ENCODE results near the gene DOCK9. TPM values are rescaled to one million over a fixed set of nuclear protein-coding genes. Genes with fewer than 3 reads are reported as not detected.
A peak's percentile ranks its signal among the peaks of the same experiment; 100 is the strongest.

DOCK9 gene
- total RNA-seq, 4 donors from 2014 or later = 94.7 to 240 (median 150) TPM

GRCh38 chr13:99008577-99008976, 30.7 kb upstream of the DOCK9 start:
- DNase-seq = no peak
- TF ChIP-seq POLR2A (IDR thresholded peaks at IDR 0.05) (no peak), CTCF (IDR thresholded peaks at IDR 0.05) (no peak)
- Histone ChIP-seq H3K27me3 (no peaks in the 10 kb centered on the region), H3K9me3 (no peaks in the 10 kb centered on the region), H3K4me3 (no peak overlapping the region), H3K36me3 (no peaks in the 10 kb centered on the region), H3K4me1 (peaks cover 11 to 52% (median 30%) of the 10 kb centered on the region in 3 donors), H3K27ac (peak overlapping the region in 1 of 4 donors; percentile 36)
- WGBS, 2 donors = 61 to 72% methylated on average over 3 of the region's 3 CpGs
- intact Hi-C loops (cut with DNase I) = no loop called here

DNA sequence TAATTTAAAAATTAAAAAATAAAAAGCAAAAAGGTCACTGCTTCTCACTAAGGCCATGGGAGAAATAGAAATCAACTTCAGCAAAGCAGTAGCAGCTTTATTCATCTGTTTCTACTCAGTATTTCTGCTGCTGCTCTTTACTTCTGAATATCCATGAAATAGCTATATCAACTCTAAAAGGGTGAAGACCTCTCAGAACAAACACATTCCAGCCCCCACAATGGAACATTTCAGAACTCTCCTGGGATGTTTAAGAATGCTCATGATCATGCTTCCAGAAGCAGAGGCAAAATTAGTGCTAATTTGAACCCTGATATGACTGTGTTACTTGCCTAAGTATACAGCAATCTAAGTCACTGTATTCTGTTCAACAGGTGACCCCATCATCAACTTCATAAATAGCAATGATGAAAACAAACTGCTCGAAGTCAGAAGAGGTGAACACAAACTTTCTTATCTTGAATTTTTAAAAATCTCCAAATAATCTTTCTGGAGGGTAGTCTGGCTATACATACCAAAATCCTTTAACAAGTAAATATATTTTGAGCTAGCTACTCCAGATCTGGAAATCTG, 29.6 kb upstream of the DOCK9 start:
- 62 to 93% methylated on average over 1 of the region's 1 CpG for WGBS, 2 donors
- intact Hi-C loops (cut with DNase I) = no loop called here
- Histone ChIP-seq H3K4me3 (no peak overlapping the region), H3K27me3 (no peaks in the 10 kb centered on the region), H3K27ac (no peak overlapping the region), H3K4me1 (peaks cover 11 to 53% (median 30%) of the 10 kb centered on the region in 3 donors), H3K36me3 (no peaks in the 10 kb centered on the region), H3K9me3 (no peaks in the 10 kb centered on the region)
- no peak for DNase-seq
- no peak for TF ChIP-seq POLR2A (IDR thresholded peaks at IDR 0.05)
- TF ChIP-seq CTCF (IDR thresholded peaks at IDR 0.05) = no peak

DNA sequence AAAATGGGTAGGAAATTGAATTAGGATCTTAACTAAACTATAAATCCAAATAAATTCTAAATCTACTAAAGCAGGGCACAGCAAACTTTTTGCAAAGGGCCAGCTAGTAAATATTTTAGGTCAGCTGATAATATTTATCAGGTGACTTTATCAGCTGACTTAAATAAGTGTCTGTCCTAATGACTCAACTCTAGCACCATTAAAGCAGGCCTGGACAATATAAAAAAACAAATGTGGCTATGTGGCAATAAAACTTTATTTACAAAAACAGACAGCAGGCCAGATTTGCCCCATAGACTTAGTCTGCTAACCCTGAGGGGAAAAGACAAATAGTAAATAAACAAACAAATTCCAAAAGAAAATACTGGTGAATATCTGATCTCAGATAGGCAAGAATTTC, 27.7 kb upstream of the DOCK9 start:
- Histone ChIP-seq H3K4me3 (no peak overlapping the region), H3K36me3 (no peaks in the 10 kb centered on the region), H3K9me3 (no peaks in the 10 kb centered on the region), H3K27me3 (no peaks in the 10 kb centered on the region), H3K4me1 (peaks cover 11 to 51% (median 30%) of the 10 kb centered on the region in 3 donors), H3K27ac (no peak overlapping the region)
- TF ChIP-seq POLR2A (IDR thresholded peaks at IDR 0.05) (no peak), CTCF (IDR thresholded peaks at IDR 0.05) (no peak)
- no peak for DNase-seq
- intact Hi-C loops (cut with DNase I) = no loop called here

- TF ChIP-seq POLR2A (IDR thresholded peaks at IDR 0.05) (no peak), CTCF (IDR thresholded peaks at IDR 0.05) (no peak)
- no peak overlapping the region for H3K27ac ChIP-seq
- no peak for DNase-seq
- intact Hi-C loops (cut with DNase I) = no loop called here
- peaks cover 11 to 51% (median 30%) of the 10 kb centered on the region in 3 donors for H3K4me1 ChIP-seq
- H3K4me3 ChIP-seq = no peak overlapping the region
- no peaks in the 10 kb centered on the region for H3K36me3 ChIP-seq
- H3K9me3 ChIP-seq = no peaks in the 10 kb centered on the region
- no peaks in the 10 kb centered on the region for H3K27me3 ChIP-seq
- WGBS, 2 donors = 63 to 73% methylated on average over 3 of the region's 3 CpGs
Observed at GRCh38 chr13:99004978-99005377, 27.1 kb upstream of the DOCK9 start.

DNA sequence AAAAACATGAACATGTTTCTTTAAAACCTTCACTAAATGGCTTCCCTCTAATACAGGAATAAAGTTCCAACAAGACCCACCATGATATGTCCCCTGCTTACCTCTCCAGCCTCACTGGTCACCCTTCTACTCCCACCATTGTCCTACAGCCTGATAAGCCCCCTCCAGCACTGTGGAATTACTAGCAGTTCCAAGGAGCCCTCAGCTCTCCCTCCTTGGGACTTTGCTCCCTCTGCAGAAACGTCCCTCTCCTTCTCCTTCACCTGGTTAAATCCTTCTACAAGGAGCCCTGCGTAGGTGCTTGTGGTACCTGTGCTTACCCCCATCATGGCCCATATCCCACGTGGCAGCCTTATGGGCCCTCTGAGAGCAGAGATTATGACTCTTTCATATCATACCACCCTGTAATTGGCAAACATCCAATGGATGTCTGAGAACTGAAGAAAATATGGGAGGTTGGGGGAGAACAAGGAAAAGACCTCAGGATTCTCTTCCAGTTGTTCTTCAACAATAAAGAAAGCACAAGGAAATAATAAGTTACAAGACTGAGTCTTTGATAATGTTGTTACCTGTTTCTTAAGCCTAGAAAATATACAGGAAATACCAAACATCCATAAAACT, 26.1 kb upstream of the DOCK9 start:
- 64 to 76% methylated on average over 3 of the region's 3 CpGs for WGBS, 2 donors
- Histone ChIP-seq H3K36me3 (no peaks in the 10 kb centered on the region), H3K27me3 (no peaks in the 10 kb centered on the region), H3K9me3 (no peaks in the 10 kb centered on the region), H3K4me3 (no peak overlapping the region), H3K27ac (no peak overlapping the region), H3K4me1 (peaks cover 2 to 51% (median 29%) of the 10 kb centered on the region in 3 donors)
- DNase-seq = no peak
- intact Hi-C loops (cut with DNase I) = no loop called here
- TF ChIP-seq CTCF (IDR thresholded peaks at IDR 0.05) (no peak), POLR2A (IDR thresholded peaks at IDR 0.05) (no peak)

Measured in esophagus squamous epithelium (tissue), 5 donors.